Activated CD4-positive, alpha-beta T cell treated with anti-CD3 and anti-CD28 coated beads for 24 hours (primary cell): ENCODE measurements around the gene HNMT.
"Not testable (repeated sequence)": the region's sequence is repeated elsewhere in the genome, so short reads cannot be mapped to it uniquely, and the experiment has no call there.

Experiments used
- DNase-seq, 2 donors: peaks; one replicate each; pipeline ENCODE4 v3.0.0-alpha.2; 2020; ENCODE audit warnings: low read depth in 2 of 2

HNMT gene

DNA sequence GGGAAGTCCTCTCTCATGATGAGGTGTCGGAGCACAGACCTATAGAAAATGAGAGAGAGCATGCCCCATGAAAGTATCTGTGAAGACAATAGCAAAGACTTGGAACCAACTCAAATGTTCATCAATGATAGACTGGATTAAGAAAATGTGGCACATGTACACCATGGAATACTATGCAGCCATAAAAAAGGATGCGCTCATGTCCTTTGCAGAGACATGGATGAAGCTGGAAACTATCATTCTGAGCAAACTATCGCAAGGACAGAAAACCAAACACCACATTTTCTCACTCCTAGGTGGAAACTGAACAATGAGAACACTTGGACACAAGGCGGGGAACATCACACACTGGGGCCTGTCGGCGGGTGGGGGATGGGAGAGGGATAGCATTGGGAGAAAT, 79.3 kb downstream of the HNMT start:
- DNase-seq = not testable (repeated sequence)

DNA sequence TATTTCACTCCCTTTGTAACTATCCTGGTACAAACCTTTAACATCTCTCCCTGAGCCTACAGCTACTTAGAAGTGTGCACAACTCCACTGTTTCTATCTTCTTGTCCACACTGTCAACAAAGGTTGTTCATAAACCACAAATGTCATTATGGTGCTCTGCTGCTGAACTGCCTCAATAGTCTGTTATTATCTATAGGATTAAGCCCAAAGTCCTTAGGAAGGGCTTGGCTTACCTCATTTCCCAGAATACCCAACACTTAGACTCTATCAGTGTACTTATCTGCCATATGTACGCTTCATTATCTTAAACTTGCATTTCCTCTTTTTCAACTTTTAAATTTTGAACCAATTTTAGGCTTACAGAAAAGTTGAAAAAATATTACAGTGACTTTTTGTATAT, 94.2 kb downstream of the HNMT start:
- DNase-seq = no peak

- DNase-seq = no peak
Measured at GRCh38 chr2:138059487-138060300, 95.4 kb downstream of the HNMT start.

DNA sequence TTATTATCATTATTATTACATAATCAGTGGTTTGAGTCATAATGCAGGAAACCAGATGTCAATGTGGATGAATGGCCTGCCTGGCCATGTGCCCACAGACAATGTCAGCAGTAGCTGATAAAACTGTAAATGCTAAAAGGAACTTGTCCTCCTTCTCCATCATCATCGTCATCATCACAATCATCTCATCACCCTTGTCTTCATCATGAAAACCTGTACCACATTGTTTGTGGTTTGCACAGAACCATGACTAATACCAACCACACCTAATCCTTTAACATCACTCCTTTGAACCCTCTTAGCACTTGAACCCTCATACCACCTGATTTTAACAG, 96.0 kb downstream of the HNMT start:
- DNase-seq = no peak

- no peak for DNase-seq
Measured at GRCh38 chr2:138061961-138062360, 97.7 kb downstream of the HNMT start.

DNA sequence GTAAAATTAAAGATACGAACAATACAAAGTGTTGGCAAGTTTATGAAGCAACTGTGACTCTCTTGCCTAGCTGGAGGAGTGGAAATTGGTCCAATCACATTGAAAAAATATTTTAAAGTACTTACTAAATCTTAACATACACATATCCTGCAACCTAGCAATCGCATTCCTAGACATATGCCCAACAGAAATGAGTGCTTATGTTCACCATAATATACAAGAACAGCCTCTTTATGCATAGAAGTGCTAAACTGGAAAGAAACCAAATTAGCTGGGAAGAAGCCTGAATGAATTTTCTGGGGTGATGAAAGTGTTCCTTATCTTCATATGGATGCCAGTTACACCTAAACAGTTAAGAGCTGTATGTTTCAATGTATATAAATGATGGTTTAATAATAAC, 98.9 kb downstream of the HNMT start:
- DNase-seq = no peak
